ENCODE measurements around the gene MTHFD2L. TPM values are rescaled to one million over a fixed set of nuclear protein-coding genes. Genes with fewer than 3 reads are reported as not detected.

The MTHFD2L gene
- total and polyA plus RNA-seq, 10 of the 15 experiments (the other 5 are each of a cell fraction or from before 2014, with no cell fraction given), result 4.8 to 25.4 (median 14.4) TPM

GRCh38 chr4:74218201-74218600 lies 60.3 kb downstream of the MTHFD2L start:
- ChIA-PET RAD21 (ENCODE audit: unreplicated experiment) (interaction anchor here (1.0 kb wide), 1 partner anchor 10 kb away, joined by 3 read pairs; no protein-coding TSS in a partner anchor), POLR2A (no interaction called here), SMC1A (ENCODE audit: uncharacterized antibody, unreplicated experiment) (interaction anchor here (0.8 to 1.6 kb wide), 5 partner anchors 12 to 51 kb away, joined by 3 to 6 read pairs (median 4); no protein-coding TSS in a partner anchor), CTCF (interaction anchor here (0.6 to 6.1 kb wide), 6 partner anchors 11 to 322 kb away, joined by 3 to 48 read pairs (median 4); no protein-coding TSS in a partner anchor)
- no peak for TF ChIP-seq EGR1 (IDR thresholded peaks at IDR 0.05; ENCODE audit: borderline replicate concordance in 1 of 2, low read depth in 2 of 2, low read length in 2 of 2)
- TF ChIP-seq RFX5 (IDR thresholded peaks at IDR 0.05; ENCODE audit: low read depth, low read length), result no peak
- no peak for TF ChIP-seq SIX5 (IDR thresholded peaks at IDR 0.05; ENCODE audit: low read depth, low read length, severe bottlenecking)
- no peak for TF ChIP-seq IKZF2 (IDR thresholded peaks at IDR 0.05)
- no peak for TF ChIP-seq HSF1 (IDR thresholded peaks at IDR 0.05; ENCODE audit: low read depth, low read length)
- no peak for TF ChIP-seq SMC3 (IDR thresholded peaks at IDR 0.05; ENCODE audit: borderline replicate concordance, low read length)
- no peak for TF ChIP-seq HCFC1 (IDR thresholded peaks at IDR 0.05; ENCODE audit: low read length)
- no peak for TF ChIP-seq SUPT20H (IDR thresholded peaks at IDR 0.05; ENCODE audit: borderline replicate concordance, control insufficient read depth, low read depth, low read length)
- no peak for TF ChIP-seq SUZ12 (IDR thresholded peaks at IDR 0.05; ENCODE audit: unreplicated experiment)
- TF ChIP-seq SIN3A (IDR thresholded peaks at IDR 0.05; ENCODE audit: low read depth, low read length), result no peak
- TF ChIP-seq ZBED1 (IDR thresholded peaks at IDR 0.05; ENCODE audit: borderline replicate concordance), result no peak
- no peak for TF ChIP-seq EP300 (IDR thresholded peaks at IDR 0.05; ENCODE audit: borderline replicate concordance in 1 of 2, control insufficient read depth in 1 of 2, low read depth in 2 of 2, low read length in 2 of 2)
- TF ChIP-seq, protein P1, sequence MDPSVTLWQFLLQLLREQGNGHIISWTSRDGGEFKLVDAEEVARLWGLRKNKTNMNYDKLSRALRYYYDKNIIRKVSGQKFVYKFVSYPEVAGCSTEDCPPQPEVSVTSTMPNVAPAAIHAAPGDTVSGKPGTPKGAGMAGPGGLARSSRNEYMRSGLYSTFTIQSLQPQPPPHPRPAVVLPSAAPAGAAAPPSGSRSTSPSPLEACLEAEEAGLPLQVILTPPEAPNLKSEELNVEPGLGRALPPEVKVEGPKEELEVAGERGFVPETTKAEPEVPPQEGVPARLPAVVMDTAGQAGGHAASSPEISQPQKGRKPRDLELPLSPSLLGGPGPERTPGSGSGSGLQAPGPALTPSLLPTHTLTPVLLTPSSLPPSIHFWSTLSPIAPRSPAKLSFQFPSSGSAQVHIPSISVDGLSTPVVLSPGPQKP (IDR thresholded peaks at IDR 0.05; ENCODE audit: low read depth, low read length), result no peak
- TF ChIP-seq CHD4 (IDR thresholded peaks at IDR 0.05), result no peak
- no peak for TF ChIP-seq ZNF274 (IDR thresholded peaks at IDR 0.05; ENCODE audit: insufficient read depth, insufficient read length)
- TF ChIP-seq NFYA (IDR thresholded peaks at IDR 0.05; ENCODE audit: borderline replicate concordance, low read depth, low read length), result no peak
- TF ChIP-seq, protein P2, sequence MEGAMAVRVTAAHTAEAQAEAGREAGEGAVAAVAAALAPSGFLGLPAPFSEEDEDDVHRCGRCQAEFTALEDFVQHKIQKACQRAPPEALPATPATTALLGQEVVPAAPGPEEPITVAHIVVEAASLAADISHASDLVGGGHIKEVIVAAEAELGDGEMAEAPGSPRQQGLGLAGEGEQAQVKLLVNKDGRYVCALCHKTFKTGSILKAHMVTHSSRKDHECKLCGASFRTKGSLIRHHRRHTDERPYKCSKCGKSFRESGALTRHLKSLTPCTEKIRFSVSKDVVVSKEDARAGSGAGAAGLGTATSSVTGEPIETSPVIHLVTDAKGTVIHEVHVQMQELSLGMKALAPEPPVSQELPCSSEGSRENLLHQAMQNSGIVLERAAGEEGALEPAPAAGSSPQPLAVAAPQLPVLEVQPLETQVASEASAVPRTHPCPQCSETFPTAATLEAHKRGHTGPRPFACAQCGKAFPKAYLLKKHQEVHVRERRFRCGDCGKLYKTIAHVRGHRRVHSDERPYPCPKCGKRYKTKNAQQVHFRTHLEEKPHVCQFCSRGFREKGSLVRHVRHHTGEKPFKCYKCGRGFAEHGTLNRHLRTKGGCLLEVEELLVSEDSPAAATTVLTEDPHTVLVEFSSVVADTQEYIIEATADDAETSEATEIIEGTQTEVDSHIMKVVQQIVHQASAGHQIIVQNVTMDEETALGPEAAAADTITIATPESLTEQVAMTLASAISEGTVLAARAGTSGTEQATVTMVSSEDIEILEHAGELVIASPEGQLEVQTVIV (IDR thresholded peaks at IDR 0.05; ENCODE audit: borderline replicate concordance, partially characterized antibody), result no peak
- H3K27ac ChIP-seq (ENCODE audit: control insufficient read depth, insufficient read depth), result no peak overlapping the region
- H3K27me3 ChIP-seq (replicated peaks in 1 of 2; ENCODE audit: control insufficient read depth in 2 of 2, insufficient read depth in 2 of 2, low read length in 1 of 2), result no peaks in the 10 kb centered on the region
- no peak overlapping the region for H3K4me2 ChIP-seq (ENCODE audit: control insufficient read depth, insufficient read depth)
- DNase-seq (ENCODE audit: low read depth, low spot score) (no peak), ATAC-seq (no peak), FAIRE-seq (no peak)
- intact Hi-C loops (cut with micrococcal nuclease; ENCODE audit: unreplicated experiment), result no loop called here
- BruUV-seq (replicated peaks), result no TSS peak
- no peaks in the 10 kb centered on the region for H3K4me1 ChIP-seq (ENCODE audit: control insufficient read depth, insufficient read depth, low read length)
- H4K20me1 ChIP-seq (ENCODE audit: control insufficient read depth, insufficient read depth), result no peaks in the 10 kb centered on the region
- no peaks in the 10 kb centered on the region for H3K36me3 ChIP-seq (ENCODE audit: control insufficient read depth in 2 of 2, insufficient read depth in 2 of 2, low read length in 1 of 2)
- H3K4me3 ChIP-seq, result no peak overlapping the region
- H2AFZ ChIP-seq (ENCODE audit: control insufficient read depth, low read depth, low read length), result no peak overlapping the region
- no peaks in the 10 kb centered on the region for H3K9me3 ChIP-seq (replicated peaks; ENCODE audit: control insufficient read depth, insufficient read depth, low read length)
- in situ Hi-C loops (cut with MboI), result no loop called here
- no peak overlapping the region for H3K9ac ChIP-seq (ENCODE audit: control insufficient read depth, insufficient read depth, low read length)
- H3K79me2 ChIP-seq (ENCODE audit: control insufficient read depth, insufficient read depth, low read length), result no peaks in the 10 kb centered on the region
- 93% methylated on average over 4 of the region's 4 CpGs for WGBS (ENCODE audit: insufficient coverage, insufficient replicate concordance, low lambda C conversion rate, missing lambda C conversion rate)
